HUES64 (cell line): ENCODE data around the gene MED12L.

Source experiments
- H3K27ac ChIP-seq: 2 replicates; pipeline ENCODE4 v1.7.0; 2013; ENCODE audit warnings: low read depth, low read length, inconsistent platforms
- H3K27me3 ChIP-seq: 2 replicates; pipeline ENCODE4 v1.6.1; 2013; ENCODE audit warnings: mild to moderate bottlenecking, low read length; ENCODE audit not compliant: insufficient read depth
- H3K36me3 ChIP-seq: 2 replicates; pipeline ENCODE4 v1.6.1; 2013; ENCODE audit warnings: mild to moderate bottlenecking, low read length; ENCODE audit not compliant: insufficient read depth
- H3K4me1 ChIP-seq: 2 replicates; pipeline ENCODE4 v1.6.1; 2013; ENCODE audit warnings: mild to moderate bottlenecking, low read length, moderate library complexity; ENCODE audit not compliant: insufficient read depth
- H3K4me3 ChIP-seq: 2 replicates; pipeline ENCODE4 v1.5.1; 2013; ENCODE audit warnings: mild to moderate bottlenecking, low read length, moderate library complexity
- H3K9ac ChIP-seq: 2 replicates; pipeline ENCODE4 v1.6.1; 2013; ENCODE audit warnings: mild to moderate bottlenecking, low read depth, low read length
- H3K9me3 ChIP-seq: 2 replicates; pipeline ENCODE4 v1.6.1; 2013; ENCODE audit warnings: low read depth, low read length; ENCODE audit not compliant: insufficient read depth
- WGBS: fragments of 150-250, 120-280 bp; methylation state at CpG from one replicate; pipeline ENCODE4 v1.1.7; 2013; ENCODE audit warnings: missing lambda C conversion rate; 5-methylcytosine and 5-hydroxymethylcytosine counted together

MED12L gene

GRCh38 chr3:151113343-151113742, 27.9 kb downstream of the MED12L start:
- no peak overlapping the region for H3K9ac ChIP-seq
- H3K36me3 ChIP-seq = no peaks in the 10 kb centered on the region
- H3K9me3 ChIP-seq = no peaks in the 10 kb centered on the region
- H3K4me1 ChIP-seq = peaks cover 30% of the 10 kb centered on the region
- no peaks in the 10 kb centered on the region for H3K27me3 ChIP-seq
- no peak overlapping the region for H3K4me3 ChIP-seq
- H3K27ac ChIP-seq = no peak overlapping the region
- WGBS = 94% methylated on average over 1 of the region's 1 CpG

- H3K27ac ChIP-seq = no peak overlapping the region
- no peak overlapping the region for H3K4me3 ChIP-seq
- H3K9me3 ChIP-seq = no peaks in the 10 kb centered on the region
- peaks cover 13% of the 10 kb centered on the region for H3K4me1 ChIP-seq
- peaks cover 5% of the 10 kb centered on the region; the same call in 1 of the 2 replicates for H3K36me3 ChIP-seq
- H3K9ac ChIP-seq = no peak overlapping the region
- no peaks in the 10 kb centered on the region for H3K27me3 ChIP-seq
- 97% methylated on average over 3 of the region's 4 CpGs for WGBS
Observed at GRCh38 chr3:151117047-151117446, 31.6 kb downstream of the MED12L start.

- WGBS = 98% methylated on average over 2 of the region's 2 CpGs
- H3K9ac ChIP-seq = no peak overlapping the region
- no peak overlapping the region for H3K27ac ChIP-seq
- no peak overlapping the region for H3K4me3 ChIP-seq
- no peaks in the 10 kb centered on the region for H3K4me1 ChIP-seq
- no peaks in the 10 kb centered on the region for H3K9me3 ChIP-seq
- H3K27me3 ChIP-seq = no peaks in the 10 kb centered on the region
- peaks cover 23% of the 10 kb centered on the region for H3K36me3 ChIP-seq
Observed at GRCh38 chr3:151119188-151119587, 33.7 kb downstream of the MED12L start.

GRCh38 chr3:151120409-151120808, 34.9 kb downstream of the MED12L start:
- no peak overlapping the region for H3K9ac ChIP-seq
- 100% methylated on average over 1 of the region's 2 CpGs for WGBS
- no peaks in the 10 kb centered on the region for H3K9me3 ChIP-seq
- H3K36me3 ChIP-seq = peaks cover 31% of the 10 kb centered on the region
- no peak overlapping the region for H3K27ac ChIP-seq
- H3K4me1 ChIP-seq = no peaks in the 10 kb centered on the region
- H3K27me3 ChIP-seq = no peaks in the 10 kb centered on the region
- no peak overlapping the region for H3K4me3 ChIP-seq

GRCh38 chr3:151121016-151121415, 35.6 kb downstream of the MED12L start:
- Histone ChIP-seq H3K36me3 (peaks cover 35% of the 10 kb centered on the region), H3K4me1 (no peaks in the 10 kb centered on the region), H3K9ac (no peak overlapping the region), H3K9me3 (no peaks in the 10 kb centered on the region), H3K27me3 (no peaks in the 10 kb centered on the region), H3K27ac (no peak overlapping the region), H3K4me3 (no peak overlapping the region)
- WGBS = no CpG with 5 or more reads among the region's 2 CpGs

GRCh38 chr3:151123827-151124226, 38.4 kb downstream of the MED12L start:
- Histone ChIP-seq H3K4me1 (no peaks in the 10 kb centered on the region), H3K27ac (no peak overlapping the region), H3K27me3 (no peaks in the 10 kb centered on the region), H3K4me3 (no peak overlapping the region), H3K9me3 (no peaks in the 10 kb centered on the region), H3K36me3 (peaks cover 53% of the 10 kb centered on the region), H3K9ac (no peak overlapping the region)

- H3K9ac ChIP-seq = no peak overlapping the region
- no peak overlapping the region for H3K27ac ChIP-seq
- no peaks in the 10 kb centered on the region for H3K4me1 ChIP-seq
- H3K27me3 ChIP-seq = no peaks in the 10 kb centered on the region
- peaks cover 54% of the 10 kb centered on the region for H3K36me3 ChIP-seq
- 95% methylated on average over 4 of the region's 4 CpGs for WGBS
- H3K4me3 ChIP-seq = no peak overlapping the region
- no peaks in the 10 kb centered on the region for H3K9me3 ChIP-seq
Observed at GRCh38 chr3:151124476-151124875, 39.0 kb downstream of the MED12L start.

- no peaks in the 10 kb centered on the region for H3K4me1 ChIP-seq
- H3K27me3 ChIP-seq = no peaks in the 10 kb centered on the region
- H3K4me3 ChIP-seq = no peak overlapping the region
- H3K9me3 ChIP-seq = no peaks in the 10 kb centered on the region
- no peak overlapping the region for H3K27ac ChIP-seq
- H3K9ac ChIP-seq = no peak overlapping the region
- H3K36me3 ChIP-seq = peaks cover 41% of the 10 kb centered on the region
- WGBS = 96% methylated on average over 8 of the region's 8 CpGs
Observed at GRCh38 chr3:151130428-151130827, 45.0 kb downstream of the MED12L start.

GRCh38 chr3:151133175-151133574, 47.7 kb downstream of the MED12L start:
- H3K4me3 ChIP-seq = no peak overlapping the region
- no peak overlapping the region for H3K27ac ChIP-seq
- H3K36me3 ChIP-seq = peaks cover 31% of the 10 kb centered on the region
- 81% methylated on average over 3 of the region's 3 CpGs for WGBS
- no peaks in the 10 kb centered on the region for H3K4me1 ChIP-seq
- no peaks in the 10 kb centered on the region for H3K27me3 ChIP-seq
- no peak overlapping the region for H3K9ac ChIP-seq
- H3K9me3 ChIP-seq = peaks cover 5% of the 10 kb centered on the region; the same call in 1 of the 2 replicates

- Histone ChIP-seq H3K9ac (no peak overlapping the region), H3K36me3 (peaks cover 28% of the 10 kb centered on the region; the same call in 1 of the 2 replicates), H3K27ac (no peak overlapping the region), H3K4me3 (no peak overlapping the region), H3K4me1 (no peaks in the 10 kb centered on the region), H3K27me3 (no peaks in the 10 kb centered on the region), H3K9me3 (peaks cover 7% of the 10 kb centered on the region; the same call in 1 of the 2 replicates)
- 93% methylated on average over 8 of the region's 8 CpGs for WGBS
Observed at GRCh38 chr3:151133917-151134450, 48.5 kb downstream of the MED12L start.

- WGBS = 89% methylated on average over 5 of the region's 5 CpGs
- Histone ChIP-seq H3K27ac (no peak overlapping the region), H3K27me3 (no peaks in the 10 kb centered on the region), H3K4me3 (no peak overlapping the region), H3K9me3 (peaks cover 7% of the 10 kb centered on the region; the same call in 1 of the 2 replicates), H3K4me1 (no peaks in the 10 kb centered on the region), H3K36me3 (peaks cover 15% of the 10 kb centered on the region; the same call in 1 of the 2 replicates), H3K9ac (no peak overlapping the region)
Observed at GRCh38 chr3:151135541-151136337, 50.3 kb downstream of the MED12L start.
